Right kidney (tissue), 1 donor: Measurements from ENCODE around the gene EWSR1.

Experiments used
- DNase-seq: peaks from one replicate; pipeline ENCODE4 v3.0.0-alpha.2; 2016

The EWSR1 gene

GRCh38 chr22:29315286-29316140 lies 47.4 kb downstream of the EWSR1 start, which contains the start of gene RASL10A:
RASL10A (minus strand) TSS chr22:29315697; CDS start chr22:29315246, 451 bp downstream.
- peak; percentile 61 for DNase-seq

- no peak for DNase-seq
These were observed 48.2 kb downstream of the EWSR1 start for GRCh38 chr22:29316141-29316828.

- DNase-seq: no peak
These were observed 49.9 kb downstream of the EWSR1 start for GRCh38 chr22:29317827-29318454.

GRCh38 chr22:29319072-29319471 lies 51.0 kb downstream of the EWSR1 start:
- no peak for DNase-seq

- DNase-seq: no peak
These were observed 52.5 kb downstream of the EWSR1 start for GRCh38 chr22:29320546-29320945.

- DNase-seq: no peak
These were observed 55.6 kb downstream of the EWSR1 start for GRCh38 chr22:29323641-29324040.

GRCh38 chr22:29325356-29325755 lies 57.3 kb downstream of the EWSR1 start:
- DNase-seq: no peak

- no peak for DNase-seq
These were observed 57.8 kb downstream of the EWSR1 start for GRCh38 chr22:29325785-29326315.

- DNase-seq: no peak
These were observed 58.4 kb downstream of the EWSR1 start for GRCh38 chr22:29326481-29326880.

GRCh38 chr22:29327089-29327764 lies 59.2 kb downstream of the EWSR1 start:
- no peak for DNase-seq

- no peak for DNase-seq
These were observed 60.0 kb downstream of the EWSR1 start for GRCh38 chr22:29328055-29328454.

GRCh38 chr22:29328566-29329500 lies 60.8 kb downstream of the EWSR1 start:
- DNase-seq: no peak

GRCh38 chr22:29329581-29329980 lies 61.5 kb downstream of the EWSR1 start:
- no peak for DNase-seq

- no peak for DNase-seq
These were observed 62.2 kb downstream of the EWSR1 start for GRCh38 chr22:29330291-29330690.

- peak; percentile 19 for DNase-seq
These were observed 62.7 kb downstream of the EWSR1 start for GRCh38 chr22:29330753-29331152.

GRCh38 chr22:29331213-29331612 lies 63.1 kb downstream of the EWSR1 start:
- DNase-seq: no peak

- no peak for DNase-seq
These were observed 63.7 kb downstream of the EWSR1 start for GRCh38 chr22:29331658-29332300.

- DNase-seq: no peak
These were observed 64.9 kb downstream of the EWSR1 start for GRCh38 chr22:29332886-29333496.

- no peak for DNase-seq
These were observed 66.1 kb downstream of the EWSR1 start for GRCh38 chr22:29334148-29334547.

GRCh38 chr22:29334696-29335344 lies 66.8 kb downstream of the EWSR1 start:
- DNase-seq: no peak
